Keratinocyte (primary cell): Measurements from ENCODE around the gene SCUBE3. TPM values are rescaled to one million over a fixed set of nuclear protein-coding genes. Genes with fewer than 3 reads are reported as not detected.

Experiments used
- DNase-seq: peaks from one replicate; pipeline ENCODE4 v3.0.0-alpha.2; 2011; ENCODE audit warnings: low read depth, missing footprints, low spot score
- FAIRE-seq: peaks from 2 replicates; lab custom pipeline; 2011; peaks lifted over from hg19 to GRCh38; lab: Jason Lieb, UNC
- H2AFZ ChIP-seq: 2 replicates; pipeline ENCODE4 v1.6.0; 2012; ENCODE audit warnings: low read length, control low read depth, inconsistent platforms; ENCODE audit not compliant: control insufficient read depth
- H3K27ac ChIP-seq: 2 replicates; pipeline ENCODE4 v1.5.1; 2011; ENCODE audit warnings: low read length; ENCODE audit not compliant: control insufficient read depth, insufficient read depth
- H3K27me3 ChIP-seq: 3 replicates; pipeline ENCODE4 v1.6.0; 2011; ENCODE audit warnings: low read length; ENCODE audit not compliant: control insufficient read depth, insufficient read depth; ENCODE audit errors: extremely low read depth
- H3K36me3 ChIP-seq, 2 experiments: 2 replicates in 1 of 2; 3 replicates in 1 of 2; pipeline ENCODE4 v1.5.1; 2011; ENCODE audit warnings: low read length in 2 of 2, mild to moderate bottlenecking in 1 of 2; ENCODE audit not compliant: control insufficient read depth in 2 of 2, insufficient read depth in 2 of 2; ENCODE audit errors: extremely low read depth in 1 of 2
- H3K4me1 ChIP-seq: 3 replicates; pipeline ENCODE4 v1.5.1; 2011; ENCODE audit warnings: low read length; ENCODE audit not compliant: control insufficient read depth, insufficient read depth; ENCODE audit errors: extremely low read depth
- H3K4me2 ChIP-seq: 3 replicates; pipeline ENCODE4 v1.6.0; 2011; ENCODE audit warnings: low read depth, low read length; ENCODE audit not compliant: control insufficient read depth, insufficient read depth; ENCODE audit errors: extremely low read depth
- H3K4me3 ChIP-seq, 3 experiments: fragments of 200-600 bp in 1 of 3; sonication (generic) in 1 of 3; 2 replicates in 2 of 3; 3 replicates in 1 of 3; pipeline ENCODE4 v1.5.1; 2011 to 2016; ENCODE audit warnings: low read length in 3 of 3, mild to moderate bottlenecking in 3 of 3, control low read depth in 2 of 3, inconsistent platforms in 1 of 3, low read depth in 1 of 3, mixed read lengths in 1 of 3, mixed run types in 1 of 3, moderate library complexity in 1 of 3; ENCODE audit not compliant: control insufficient read depth in 2 of 3, insufficient read depth in 2 of 3; ENCODE audit errors: extremely low read depth in 1 of 3
- H3K79me2 ChIP-seq: 2 replicates; pipeline ENCODE4 v1.6.0; 2012; ENCODE audit warnings: low read length; ENCODE audit not compliant: control insufficient read depth, insufficient read depth
- H3K9ac ChIP-seq: 3 replicates; pipeline ENCODE4 v1.6.0; 2011; ENCODE audit warnings: low read length; ENCODE audit not compliant: control insufficient read depth, insufficient read depth; ENCODE audit errors: extremely low read depth
- H3K9me1 ChIP-seq: 3 replicates; pipeline ENCODE4 v1.6.0; 2011; ENCODE audit warnings: low read length; ENCODE audit not compliant: control insufficient read depth, insufficient read depth; ENCODE audit errors: extremely low read depth
- H3K9me3 ChIP-seq: 2 replicates; pipeline ENCODE4 v1.5.1; 2012; ENCODE audit warnings: low read depth, low read length; ENCODE audit not compliant: control insufficient read depth
- H4K20me1 ChIP-seq: 3 replicates; pipeline ENCODE4 v1.6.0; 2011; ENCODE audit warnings: low read length; ENCODE audit not compliant: control insufficient read depth, insufficient read depth; ENCODE audit errors: extremely low read depth
- CTCF ChIP-seq, 3 experiments: IDR thresholded peaks in 1 of 3; conservative IDR thresholded peaks in 1 of 3; optimal IDR thresholded peaks in 1 of 3; 2 replicates in 2 of 3; 3 replicates in 1 of 3; pipeline versions ENCODE3 to v1.5.1; 2011; ENCODE audit warnings: low read length in 3 of 3, mild to moderate bottlenecking in 3 of 3, moderate library complexity in 2 of 3, control low read depth in 1 of 3, inconsistent platforms in 1 of 3; ENCODE audit not compliant: insufficient read depth in 2 of 3; ENCODE audit errors: extremely low read depth in 1 of 3
- EZH2 ChIP-seq: IDR thresholded peaks from one replicate; pipeline ENCODE4 v1.6.1; 2012; ENCODE audit warnings: inconsistent platforms, mild to moderate bottlenecking, low read length, moderate library complexity
- dilution Hi-C: fragments of 300-500 bp; cut with MboI; formaldehyde crosslinking; loops from one replicate; pipeline ENCODE4 v1.7.0; 2020; ENCODE audit warnings: low sequenced_read_pairs; ENCODE audit not compliant: extremely low pct_ligation_motif_present
- polyA plus RNA-seq, 5 experiments: library from polyadenylated mRNA; depleted of rRNA in 3 of 5; stranded (reverse) in 3 of 5; stranded (forward) in 1 of 5; unstranded in 1 of 5; fragments of >200 nt; gene quantifications; 1 replicate in 1 of 5; 2 replicates in 3 of 5; 3 replicates in 1 of 5; pipeline versions ENCODE4 v1.2.1 to v1.2.3, GENCODE V29; 2011 to 2012; ENCODE audit warnings: missing spikeins in 2 of 5, low read depth in 1 of 5, low replicate concordance in 1 of 5

SCUBE3 gene
- polyA plus RNA-seq, 1 donor (not counting 4 experiments of a cell fraction or from before 2014, with no cell fraction given): 0.01 TPM

- no peaks in the 10 kb centered on the region for H4K20me1 ChIP-seq
- peaks cover 3% of the 10 kb centered on the region for H3K27me3 ChIP-seq
- H3K9ac ChIP-seq: no peak overlapping the region
- H3K9me1 ChIP-seq: no peaks in the 10 kb centered on the region
- TF ChIP-seq EZH2: no peak
- dilution Hi-C loops: no loop called here
- FAIRE-seq: no peak
- peaks cover 6% of the 10 kb centered on the region for H3K4me1 ChIP-seq
- DNase-seq: no peak
- no peak overlapping the region for H3K4me3 ChIP-seq
- H3K36me3 ChIP-seq: no peaks in the 10 kb centered on the region
- no peak overlapping the region for H3K4me2 ChIP-seq
- H3K27ac ChIP-seq: no peak overlapping the region
- peaks cover 2% of the 10 kb centered on the region for H3K9me3 ChIP-seq
- no peak overlapping the region for H2AFZ ChIP-seq
- H3K79me2 ChIP-seq: no peaks in the 10 kb centered on the region
These were observed 40.7 kb upstream of the SCUBE3 start for GRCh38 chr6:35173044-35173426.

- dilution Hi-C loops: no loop called here
- Histone ChIP-seq H3K4me1 (peaks cover 6% of the 10 kb centered on the region), H3K79me2 (no peaks in the 10 kb centered on the region), H2AFZ (no peak overlapping the region), H3K9ac (no peak overlapping the region), H3K27ac (no peak overlapping the region), H3K36me3 (no peaks in the 10 kb centered on the region), H3K9me3 (peaks cover 2% of the 10 kb centered on the region), H3K9me1 (no peaks in the 10 kb centered on the region), H3K27me3 (peaks cover 3% of the 10 kb centered on the region), H3K4me3 (no peak overlapping the region), H3K4me2 (no peak overlapping the region), H4K20me1 (no peaks in the 10 kb centered on the region)
- DNase-seq (no peak), FAIRE-seq (no peak)
- TF ChIP-seq EZH2 (no peak), CTCF (optimal IDR thresholded peaks at IDR 0.05 in 1 of 3, IDR thresholded peaks at IDR 0.05 in 1 of 3, conservative IDR thresholded peaks at IDR 0.05 in 1 of 3; ENCODE audit: extremely low read depth in 1 of 3, insufficient read depth in 2 of 3, low read length in 3 of 3) (no peak)
These were observed 40.2 kb upstream of the SCUBE3 start for GRCh38 chr6:35173427-35174087.

GRCh38 chr6:35174088-35174434 is 39.7 kb upstream of the SCUBE3 start:
- peaks cover 2% of the 10 kb centered on the region for H3K9me3 ChIP-seq
- H3K4me3 ChIP-seq: no peak overlapping the region
- peaks cover 6% of the 10 kb centered on the region for H3K4me1 ChIP-seq
- no peak overlapping the region for H3K4me2 ChIP-seq
- peaks cover 3% of the 10 kb centered on the region for H3K27me3 ChIP-seq
- H2AFZ ChIP-seq: no peak overlapping the region
- DNase-seq (no peak), FAIRE-seq (no peak)
- no peak overlapping the region for H3K9ac ChIP-seq
- H3K79me2 ChIP-seq: no peaks in the 10 kb centered on the region
- H4K20me1 ChIP-seq: no peaks in the 10 kb centered on the region
- dilution Hi-C loops: no loop called here
- H3K9me1 ChIP-seq: no peaks in the 10 kb centered on the region
- no peak overlapping the region for H3K27ac ChIP-seq
- TF ChIP-seq EZH2 (no peak), CTCF (optimal IDR thresholded peaks at IDR 0.05 in 1 of 3, IDR thresholded peaks at IDR 0.05 in 1 of 3, conservative IDR thresholded peaks at IDR 0.05 in 1 of 3; ENCODE audit: extremely low read depth in 1 of 3, insufficient read depth in 2 of 3, low read length in 3 of 3) (no peak)
- no peaks in the 10 kb centered on the region for H3K36me3 ChIP-seq
